DOHH2 (cell line): ENCODE data around the gene ITGB8.

Source experiments
- H3F3A ChIP-seq: fragments of 200-600 bp; sonication (generic), shearing (Covaris generic); 2 replicates; pipeline ENCODE4 v1.6.0; 2016; ENCODE audit warnings: antibody characterized with exemption, mild to moderate bottlenecking; ENCODE audit not compliant: control insufficient read depth, insufficient read depth
- H3K27ac ChIP-seq: fragments of 200-600 bp; sonication (generic); 2 replicates; pipeline ENCODE4 v1.5.1; 2014; ENCODE audit warnings: low read depth, mild to moderate bottlenecking, low read length, moderate library complexity
- H3K27me3 ChIP-seq: fragments of 200-600 bp; sonication (generic); 2 replicates; pipeline ENCODE4 v1.6.1; 2014; ENCODE audit warnings: mild to moderate bottlenecking, low read length, mixed read lengths; ENCODE audit not compliant: control insufficient read depth
- H3K36me3 ChIP-seq: fragments of 200-600 bp; sonication (generic); 2 replicates; pipeline ENCODE4 v1.6.1; 2014; ENCODE audit warnings: mild to moderate bottlenecking, low read length, moderate library complexity, mixed read lengths; ENCODE audit not compliant: control insufficient read depth
- H3K4me1 ChIP-seq: fragments of 200-600 bp; sonication (generic); 2 replicates; pipeline ENCODE4 v1.6.1; 2014; ENCODE audit warnings: mild to moderate bottlenecking, low read length, mixed read lengths; ENCODE audit not compliant: control insufficient read depth
- H3K4me2 ChIP-seq: fragments of 200-600 bp; sonication (generic); 2 replicates; pipeline ENCODE4 v1.6.0; 2014; ENCODE audit warnings: mild to moderate bottlenecking, low read length, moderate library complexity
- H3K4me3 ChIP-seq: fragments of 200-600 bp; sonication (generic); 2 replicates; pipeline ENCODE4 v1.5.1; 2014; ENCODE audit warnings: mild to moderate bottlenecking, low read length, mixed read lengths
- H3K79me2 ChIP-seq: fragments of 200-600 bp; sonication (generic); 2 replicates; pipeline ENCODE4 v1.6.1; 2014; ENCODE audit warnings: mild to moderate bottlenecking, low read length, mixed read lengths; ENCODE audit not compliant: control insufficient read depth
- H3K9me2 ChIP-seq: fragments of 200-600 bp; sonication (generic); replicated peaks from 2 replicates; pipeline ENCODE4 v1.6.1; 2014; ENCODE audit warnings: mild to moderate bottlenecking, low read length, mixed read lengths; ENCODE audit not compliant: control insufficient read depth
- H3K9me3 ChIP-seq: fragments of 200-600 bp; sonication (generic); 2 replicates; pipeline ENCODE4 v1.6.1; 2014; ENCODE audit warnings: antibody characterized with exemption, low read length, mixed read lengths; ENCODE audit not compliant: control insufficient read depth, insufficient read depth
- H4K20me1 ChIP-seq: fragments of 200-600 bp; sonication (generic); 2 replicates; pipeline ENCODE4 v1.6.0; 2014; ENCODE audit warnings: low read depth, mild to moderate bottlenecking, antibody characterized with exemption, low read length, moderate library complexity; ENCODE audit not compliant: control insufficient read depth, insufficient read depth
- CTCF ChIP-seq: fragments of 200-600 bp; sonication (generic); IDR thresholded peaks from one replicate; pipeline ENCODE4 v1.5.1; 2014; ENCODE audit warnings: antibody characterized with exemption, mild to moderate bottlenecking, low read depth, low read length; ENCODE audit not compliant: poor library complexity, severe bottlenecking
- EZH2phosphoT487 ChIP-seq: fragments of 200-600 bp; sonication (generic); IDR thresholded peaks from 2 replicates; pipeline ENCODE4 v1.6.1; 2017; ENCODE audit warnings: borderline replicate concordance, mild to moderate bottlenecking, antibody characterized with exemption, low read length, moderate library complexity, mixed read lengths

Gene ITGB8

GRCh38 chr7:20284003-20284770 lies 46.5 kb upstream of the ITGB8 start:
- Histone ChIP-seq H3K9me2 (no peaks in the 10 kb centered on the region), H3K79me2 (no peaks in the 10 kb centered on the region), H3K4me3 (no peak overlapping the region), H3K4me2 (no peak overlapping the region), H3F3A (no peaks in the 10 kb centered on the region), H3K36me3 (no peaks in the 10 kb centered on the region), H4K20me1 (no peaks in the 10 kb centered on the region), H3K9me3 (no peaks in the 10 kb centered on the region), H3K4me1 (no peaks in the 10 kb centered on the region), H3K27ac (no peak overlapping the region), H3K27me3 (no peaks in the 10 kb centered on the region)
- TF ChIP-seq CTCF (no peak), EZH2phosphoT487 (no peak)

- TF ChIP-seq EZH2phosphoT487 (no peak), CTCF (no peak)
- Histone ChIP-seq H3K4me2 (no peak overlapping the region), H4K20me1 (no peaks in the 10 kb centered on the region), H3K4me3 (no peak overlapping the region), H3K79me2 (no peaks in the 10 kb centered on the region), H3K36me3 (no peaks in the 10 kb centered on the region), H3K9me2 (no peaks in the 10 kb centered on the region), H3K27ac (no peak overlapping the region), H3K9me3 (no peaks in the 10 kb centered on the region), H3F3A (no peaks in the 10 kb centered on the region), H3K27me3 (no peaks in the 10 kb centered on the region), H3K4me1 (no peaks in the 10 kb centered on the region)
Observed at GRCh38 chr7:20284771-20285143, 45.9 kb upstream of the ITGB8 start.

DNA sequence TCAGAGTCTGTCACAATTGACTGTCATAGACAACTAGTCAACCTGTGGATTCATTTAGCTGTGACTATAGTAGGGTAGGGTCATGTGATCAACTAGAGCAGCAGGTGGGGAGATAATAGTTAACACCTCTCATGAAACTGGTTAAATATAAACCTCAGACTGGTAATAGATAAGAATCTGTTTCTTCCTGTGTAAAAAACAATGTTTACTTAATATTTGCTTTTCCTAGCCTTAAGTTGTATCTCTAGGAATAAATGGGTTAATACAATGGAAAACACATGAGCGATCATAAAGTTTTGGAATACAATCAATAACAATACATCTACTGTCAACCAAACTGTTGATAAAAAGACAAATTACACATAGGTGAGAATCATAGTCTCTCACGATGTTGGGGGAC lies 43.4 kb upstream of the ITGB8 start:
- Histone ChIP-seq H3K4me3 (no peak overlapping the region), H3K4me1 (no peaks in the 10 kb centered on the region), H4K20me1 (no peaks in the 10 kb centered on the region), H3K9me2 (no peaks in the 10 kb centered on the region), H3K4me2 (no peak overlapping the region), H3K36me3 (no peaks in the 10 kb centered on the region), H3K27ac (no peak overlapping the region), H3K27me3 (no peaks in the 10 kb centered on the region), H3K79me2 (no peaks in the 10 kb centered on the region), H3F3A (no peaks in the 10 kb centered on the region), H3K9me3 (no peaks in the 10 kb centered on the region)
- no peak for TF ChIP-seq EZH2phosphoT487
- TF ChIP-seq CTCF, result no peak
